ENCODE data around the gene MICB. TPM values are rescaled to one million over a fixed set of nuclear protein-coding genes. Genes with fewer than 3 reads are reported as not detected.

MICB gene
- total RNA-seq, 4 donors from 2014 or later = 1.7 to 4.8 (median 2.0) TPM

- Histone ChIP-seq H3K27ac (no peak overlapping the region), H3K9me3 (no peaks in the 10 kb centered on the region), H3K4me1 (peaks cover 4 to 54% (median 21%) of the 10 kb centered on the region in 3 donors), H3K4me3 (no peak overlapping the region), H3K27me3 (no peaks in the 10 kb centered on the region), H3K36me3 (peaks cover 0 to 17% of the 10 kb centered on the region in 2 donors)
- WGBS, 2 donors (ENCODE audit: low coverage in 1 of 2) = 61 to 82% methylated on average over 3 to 7 of the region's 7 CpGs
- ATAC-seq = no peak
- TF ChIP-seq EP300 (IDR thresholded peaks at IDR 0.05) (no peak), CTCF (IDR thresholded peaks at IDR 0.05) (no peak), POLR2A (IDR thresholded peaks at IDR 0.05) (no peak), POLR2AphosphoS5 (IDR thresholded peaks at IDR 0.05) (no peak)
Observed at GRCh38 chr6:31545291-31545690, 47.3 kb downstream of the MICB start.

GRCh38 chr6:31546339-31546957 lies 48.5 kb downstream of the MICB start, which contains the start of gene ATP6V1G2:
Gene ATP6V1G2, minus strand, starts transcription at chr6:31546608. Its CDS starts 49 bp downstream, at chr6:31546559.
- ATAC-seq = peak; percentile 73
- Histone ChIP-seq H3K4me1 (peaks cover 4 to 53% (median 18%) of the 10 kb centered on the region in 3 donors), H3K36me3 (peaks cover 0 to 27% of the 10 kb centered on the region in 2 donors), H3K27me3 (no peaks in the 10 kb centered on the region), H3K27ac (peak within 1 kb of the TSS; percentile 80 to 89 (median 86)), H3K9me3 (no peaks in the 10 kb centered on the region), H3K4me3 (peak within 1 kb of the TSS; percentile 51 to 57)
- peak; percentile 89 to 100 (median 95) for TF ChIP-seq CTCF (IDR thresholded peaks at IDR 0.05)
- TF ChIP-seq POLR2AphosphoS5 (IDR thresholded peaks at IDR 0.05) = no peak
- 13% methylated on average over 4 to 6 of the region's 11 CpGs for WGBS, 2 donors (ENCODE audit: low coverage in 1 of 2)

GRCh38 chr6:31546958-31547726 lies 49.2 kb downstream of the MICB start, which contains the start of gene NFKBIL1:
Gene NFKBIL1, plus strand, starts transcription at chr6:31547608. Its CDS starts 87 bp downstream, at chr6:31547695.
- H3K9me3 ChIP-seq = no peaks in the 10 kb centered on the region
- H3K27me3 ChIP-seq = no peaks in the 10 kb centered on the region
- peaks cover 4 to 56% (median 18%) of the 10 kb centered on the region in 3 donors for H3K4me1 ChIP-seq
- peaks cover 0 to 34% of the 10 kb centered on the region in 2 donors for H3K36me3 ChIP-seq
- H3K4me3 ChIP-seq = peak within 1 kb of the TSS; percentile 51 to 57
- peak within 1 kb of the TSS; percentile 80 to 89 (median 86) for H3K27ac ChIP-seq
- TF ChIP-seq POLR2AphosphoS5 (IDR thresholded peaks at IDR 0.05) (peak; percentile 82), EP300 (IDR thresholded peaks at IDR 0.05) (no peak), CTCF (IDR thresholded peaks at IDR 0.05) (peak in 1 of 4 experiments; percentile 15), POLR2A (IDR thresholded peaks at IDR 0.05) (no peak)
- WGBS, 2 donors (ENCODE audit: low coverage in 1 of 2) = 0% methylated on average over 11 to 24 of the region's 25 CpGs
- ATAC-seq = peak; percentile 97

GRCh38 chr6:31547727-31548543 lies 50.0 kb downstream of the MICB start:
- peaks cover 4 to 49% (median 14%) of the 10 kb centered on the region in 3 donors for H3K4me1 ChIP-seq
- no peak for ATAC-seq
- TF ChIP-seq CTCF (IDR thresholded peaks at IDR 0.05) (peak in 1 of 4 experiments; percentile 2), POLR2AphosphoS5 (IDR thresholded peaks at IDR 0.05) (no peak)
- H3K27me3 ChIP-seq = no peaks in the 10 kb centered on the region
- WGBS, 2 donors (ENCODE audit: low coverage in 1 of 2) = 10 to 57% methylated on average over 3 to 13 of the region's 24 CpGs
- no peaks in the 10 kb centered on the region for H3K9me3 ChIP-seq
- peaks cover 0 to 39% of the 10 kb centered on the region in 2 donors for H3K36me3 ChIP-seq
- peak overlapping the region; percentile 80 to 89 (median 86) for H3K27ac ChIP-seq
- peak overlapping the region; percentile 51 to 57 for H3K4me3 ChIP-seq

Data from gastroesophageal sphincter (tissue), 4 donors.